Activated naive CD4-positive, alpha-beta T cell treated with anti-CD3 and anti-CD28 coated beads, Interleukin-2, amount 50 U/mL, for 72 hours (primary cell): Measurements from ENCODE around the gene TUBGCP4. TPM values are rescaled to one million over a fixed set of nuclear protein-coding genes. Genes with fewer than 3 reads are reported as not detected.
"Not testable (repeated sequence)": the region's sequence is repeated elsewhere in the genome, so short reads cannot be mapped to it uniquely, and the experiment has no call there.

Experiments used
- ATAC-seq, 2 donors: fragments of 150-1000 bp; cut with Tn5 transposase; 2 replicates each; pipeline ENCODE4 v1.10.0; 2021; ENCODE audit warnings: mild to moderate bottlenecking in 2 of 2, moderate library complexity in 2 of 2
- DNase-seq, 2 donors: peaks; one replicate each; pipeline ENCODE4 v3.0.0; 2021 to 2022; ENCODE audit warnings: low spot score in 2 of 2
- H3K27ac Mint-ChIP-seq, 2 donors: one replicate each; pipeline ENCODE4 v1.8.0; 2022; ENCODE audit warnings: mild to moderate bottlenecking in 2 of 2, mixed read lengths in 2 of 2
- H3K36me3 Mint-ChIP-seq, 2 donors: one replicate each; pipeline ENCODE4 v1.8.0; 2022; ENCODE audit warnings: mixed read lengths in 2 of 2
- H3K9me3 Mint-ChIP-seq, 2 donors: one replicate each; pipeline ENCODE4 v1.8.0; 2022; ENCODE audit warnings: mixed read lengths in 2 of 2
- total RNA-seq, 2 donors: library from RNA; stranded (reverse); gene quantifications; one replicate each; pipeline ENCODE4 v1.2.3, GENCODE V29; 2022

TUBGCP4 gene
- total RNA-seq, 2 donors from 2014 or later: 40.1 to 45.0 TPM

GRCh38 chr15:43383070-43383469 lies 12.2 kb downstream of the TUBGCP4 start:
- DNase-seq (no peak), ATAC-seq (no peak)
- peaks cover 15 to 16% of the 10 kb centered on the region in 2 donors for H3K36me3 Mint-ChIP-seq
- H3K9me3 Mint-ChIP-seq: no peaks in the 10 kb centered on the region
- H3K27ac Mint-ChIP-seq: no peak overlapping the region

GRCh38 chr15:43390723-43391122 lies 19.8 kb downstream of the TUBGCP4 start:
- H3K27ac Mint-ChIP-seq: peak overlapping the region in 1 of 2 donors; percentile 51
- H3K9me3 Mint-ChIP-seq: no peaks in the 10 kb centered on the region
- H3K36me3 Mint-ChIP-seq: peaks cover 16 to 32% of the 10 kb centered on the region in 2 donors
- DNase-seq: no peak
- no peak for ATAC-seq

GRCh38 chr15:43393592-43393991 lies 22.7 kb downstream of the TUBGCP4 start:
- not testable (repeated sequence) for ATAC-seq, H3K9me3 Mint-ChIP-seq, H3K27ac Mint-ChIP-seq, DNase-seq
- peaks cover 16 to 31% of the 10 kb centered on the region in 2 donors for H3K36me3 Mint-ChIP-seq

DNA sequence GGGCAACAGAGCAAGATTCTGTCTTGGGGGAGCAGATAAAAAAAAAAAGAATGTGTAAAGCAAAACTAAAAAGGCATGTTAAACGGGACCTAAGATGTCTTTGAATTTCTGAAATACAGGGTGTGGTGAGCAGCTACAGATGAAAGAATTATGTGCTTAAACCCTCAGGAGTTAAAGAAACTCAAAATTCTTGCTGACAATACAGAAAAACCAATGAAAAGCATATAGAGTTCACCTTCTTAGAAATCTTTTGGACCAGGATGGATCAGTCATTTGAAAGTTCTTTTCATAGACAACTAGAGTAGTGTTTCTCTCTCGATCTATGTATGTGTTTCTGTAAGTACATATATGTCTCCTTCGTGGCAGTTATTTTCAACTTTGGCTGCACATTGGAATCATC lies 31.4 kb downstream of the TUBGCP4 start:
- no peak overlapping the region for H3K27ac Mint-ChIP-seq
- DNase-seq: no peak
- no peaks in the 10 kb centered on the region for H3K9me3 Mint-ChIP-seq
- peaks cover 4 to 5% of the 10 kb centered on the region in 2 donors for H3K36me3 Mint-ChIP-seq
- ATAC-seq: no peak

GRCh38 chr15:43403616-43404015 lies 32.7 kb downstream of the TUBGCP4 start:
- Mint-ChIP-seq H3K9me3 (no peaks in the 10 kb centered on the region), H3K27ac (no peak overlapping the region), H3K36me3 (peaks cover 4 to 9% of the 10 kb centered on the region in 2 donors)
- DNase-seq (no peak), ATAC-seq (no peak)

GRCh38 chr15:43404130-43404529 lies 33.2 kb downstream of the TUBGCP4 start:
- H3K9me3 Mint-ChIP-seq: no peaks in the 10 kb centered on the region
- DNase-seq (no peak), ATAC-seq (no peak)
- peak overlapping the region in 1 of 2 donors; percentile 94 for H3K27ac Mint-ChIP-seq
- peaks cover 4 to 10% of the 10 kb centered on the region in 2 donors for H3K36me3 Mint-ChIP-seq

DNA sequence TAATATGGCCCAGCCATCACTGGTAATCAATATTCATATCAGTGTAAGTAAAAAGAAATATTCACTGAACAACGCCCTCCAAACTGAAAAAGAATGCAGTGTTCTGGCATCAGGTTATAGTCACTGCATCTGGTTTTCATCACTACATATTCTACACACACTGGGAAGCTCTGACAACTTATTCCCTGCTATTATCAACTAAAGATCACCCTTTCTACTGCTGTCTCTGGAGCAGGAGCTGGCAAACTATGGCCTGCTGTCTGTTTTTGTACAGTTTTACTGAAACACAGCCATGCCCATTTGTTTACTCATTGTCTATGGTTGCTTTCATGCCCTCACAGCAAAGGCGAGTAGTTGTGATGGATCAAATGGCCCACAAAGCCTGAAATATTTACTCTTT lies 35.3 kb downstream of the TUBGCP4 start:
- peaks cover 0 to 8% of the 10 kb centered on the region in 2 donors for H3K36me3 Mint-ChIP-seq
- H3K27ac Mint-ChIP-seq: no peak overlapping the region
- DNase-seq: no peak
- H3K9me3 Mint-ChIP-seq: no peaks in the 10 kb centered on the region
- no peak for ATAC-seq

GRCh38 chr15:43406808-43407207 lies 35.9 kb downstream of the TUBGCP4 start:
- no peaks in the 10 kb centered on the region for H3K9me3 Mint-ChIP-seq
- peaks cover 0 to 6% of the 10 kb centered on the region in 2 donors for H3K36me3 Mint-ChIP-seq
- ATAC-seq: no peak
- no peak for DNase-seq
- H3K27ac Mint-ChIP-seq: no peak overlapping the region

- Mint-ChIP-seq H3K36me3 (peaks cover 0 to 6% of the 10 kb centered on the region in 2 donors), H3K9me3 (no peaks in the 10 kb centered on the region), H3K27ac (peak overlapping the region in 1 of 2 donors; percentile 16)
- no peak for DNase-seq
- ATAC-seq: no peak
Measured at GRCh38 chr15:43408789-43409188, 37.9 kb downstream of the TUBGCP4 start.

DNA sequence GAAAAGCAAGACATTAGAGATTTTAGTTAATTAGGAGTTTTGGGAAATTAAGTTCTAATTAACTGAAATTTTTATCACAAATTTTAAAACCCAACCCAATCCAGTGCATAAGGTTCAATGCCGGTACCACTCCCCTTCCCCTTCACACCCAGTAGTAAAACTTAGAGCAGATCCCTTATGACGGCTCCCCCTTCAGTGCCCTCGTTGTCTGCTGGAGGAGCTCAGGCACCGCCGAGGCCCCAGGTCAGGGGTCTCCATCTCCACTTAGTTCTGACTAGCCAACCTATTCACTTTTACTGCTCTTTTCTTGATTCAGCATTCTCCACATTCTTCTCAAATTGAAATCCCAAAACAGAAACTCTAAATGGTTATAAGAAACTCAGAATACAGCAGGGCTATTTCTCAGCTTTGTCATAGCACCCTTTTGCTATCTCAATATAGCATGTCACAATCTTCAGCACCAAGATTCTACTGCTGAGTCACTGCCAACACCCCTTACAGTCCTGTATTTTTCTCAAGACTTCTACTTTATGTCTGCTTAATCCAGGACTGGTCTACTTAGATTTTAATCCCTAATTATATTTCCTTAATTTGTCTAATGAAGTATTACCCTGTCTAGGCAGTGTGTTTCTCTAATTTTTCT lies 39.8 kb downstream of the TUBGCP4 start:
- Mint-ChIP-seq H3K27ac (peak overlapping the region in 1 of 2 donors; percentile 32), H3K36me3 (peaks cover 0 to 11% of the 10 kb centered on the region in 2 donors), H3K9me3 (no peaks in the 10 kb centered on the region)
- no peak for DNase-seq
- ATAC-seq: no peak

GRCh38 chr15:43412096-43412495 lies 41.2 kb downstream of the TUBGCP4 start:
- Mint-ChIP-seq H3K36me3 (peaks cover 0 to 11% of the 10 kb centered on the region in 2 donors), H3K27ac (peak overlapping the region in 1 of 2 donors; percentile 86), H3K9me3 (no peaks in the 10 kb centered on the region)
- ATAC-seq (no peak), DNase-seq (no peak)

DNA sequence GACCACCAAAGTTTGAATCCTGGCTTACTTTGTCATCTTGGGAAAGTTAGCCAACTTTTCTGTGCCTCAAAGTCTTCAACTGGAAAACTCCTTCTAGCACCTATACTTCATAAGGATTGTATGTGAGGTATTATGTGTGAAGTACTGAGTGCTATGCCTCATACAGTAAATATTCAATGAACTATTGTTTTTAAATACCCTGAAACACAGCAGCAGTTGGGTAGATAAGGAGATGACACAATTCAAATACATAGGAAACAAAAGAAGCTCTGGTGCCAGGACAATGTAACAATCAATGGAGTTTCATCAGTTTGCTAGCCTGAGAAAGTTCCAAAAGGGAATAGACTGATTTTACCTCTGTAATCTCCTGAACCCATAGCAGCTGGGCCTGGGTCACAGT lies 43.3 kb downstream of the TUBGCP4 start:
- ATAC-seq (no peak), DNase-seq (no peak)
- Mint-ChIP-seq H3K27ac (peak overlapping the region; percentile 5 to 63), H3K36me3 (peaks cover 0 to 10% of the 10 kb centered on the region in 2 donors), H3K9me3 (no peaks in the 10 kb centered on the region)

DNA sequence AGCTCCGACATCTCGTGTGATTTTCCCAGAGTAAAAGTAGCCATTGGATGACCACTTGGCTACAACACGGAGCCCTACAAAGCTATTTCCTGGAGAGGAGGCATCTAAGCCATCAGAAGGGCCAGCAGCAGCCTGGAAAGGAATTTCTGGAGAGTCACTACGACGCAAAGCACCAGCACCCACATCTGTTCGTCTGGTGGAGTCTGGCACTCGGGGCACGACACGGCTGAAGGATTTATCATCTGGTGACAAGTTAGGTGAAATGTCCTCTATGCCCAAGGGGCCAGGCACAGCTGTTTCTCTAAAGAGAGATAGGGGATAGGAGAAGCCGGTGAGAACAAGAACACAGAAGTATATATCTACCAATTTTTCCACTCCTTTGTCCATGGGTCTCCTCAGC lies 49.5 kb downstream of the TUBGCP4 start:
- peaks cover 0 to 4% of the 10 kb centered on the region in 2 donors for H3K36me3 Mint-ChIP-seq
- ATAC-seq (no peak), DNase-seq (no peak)
- H3K9me3 Mint-ChIP-seq: no peaks in the 10 kb centered on the region
- H3K27ac Mint-ChIP-seq: no peak overlapping the region

DNA sequence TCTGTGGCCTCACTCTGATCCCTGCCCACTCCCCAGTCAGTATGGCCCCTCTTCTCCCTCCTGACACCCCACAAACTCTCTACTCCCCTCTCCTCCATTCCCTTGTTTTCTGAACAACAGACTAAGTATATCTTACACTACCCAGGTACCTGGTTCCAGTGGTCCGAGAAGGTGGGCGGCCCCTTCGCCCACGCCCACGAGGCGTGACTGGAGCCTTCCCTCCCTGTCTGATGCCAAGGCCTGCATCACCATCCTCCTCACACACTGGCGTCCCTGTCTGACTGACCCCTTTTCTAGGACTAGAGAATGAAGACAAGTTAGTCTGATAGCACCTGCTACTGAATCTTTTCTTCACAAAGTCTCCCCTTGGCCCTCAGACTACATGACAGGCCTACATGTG lies 50.0 kb downstream of the TUBGCP4 start:
- ATAC-seq: no peak
- no peak overlapping the region for H3K27ac Mint-ChIP-seq
- no peaks in the 10 kb centered on the region for H3K9me3 Mint-ChIP-seq

DNA sequence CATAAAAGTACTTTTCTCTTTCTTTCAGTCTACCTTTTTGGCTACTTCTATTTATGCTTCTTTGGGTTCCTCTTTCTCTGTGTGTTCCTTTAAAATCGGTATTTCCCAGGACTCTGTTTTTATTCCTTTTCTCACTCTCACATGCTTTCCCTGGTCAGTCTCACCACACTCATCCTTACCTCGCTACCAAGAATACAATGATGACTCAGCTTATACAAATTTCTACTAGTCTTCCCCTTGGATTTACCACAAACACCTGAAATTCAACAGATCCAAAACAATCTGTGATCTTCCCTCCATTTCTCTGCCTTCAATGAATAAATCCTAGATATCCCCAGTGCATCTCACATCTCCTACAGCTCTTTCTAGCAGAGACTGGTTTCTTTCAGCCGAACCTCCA lies 52.9 kb downstream of the TUBGCP4 start:
- peak overlapping the region in 1 of 2 donors; percentile 14 for H3K27ac Mint-ChIP-seq
- ATAC-seq: no peak
- H3K36me3 Mint-ChIP-seq: no peaks in the 10 kb centered on the region
- H3K9me3 Mint-ChIP-seq: no peaks in the 10 kb centered on the region
- DNase-seq: no peak

More for the DNA sequence above, 50.0 kb downstream of the TUBGCP4 start:
- peaks cover 0 to 4% of the 10 kb centered on the region in 2 donors for H3K36me3 Mint-ChIP-seq
- no peak for DNase-seq

- Mint-ChIP-seq H3K36me3 (peaks cover 0 to 11% of the 10 kb centered on the region in 2 donors), H3K9me3 (no peaks in the 10 kb centered on the region), H3K27ac (no peak overlapping the region)
- no peak for DNase-seq
- ATAC-seq: no peak
Measured at GRCh38 chr15:43429687-43430086, 58.8 kb downstream of the TUBGCP4 start.

DNA sequence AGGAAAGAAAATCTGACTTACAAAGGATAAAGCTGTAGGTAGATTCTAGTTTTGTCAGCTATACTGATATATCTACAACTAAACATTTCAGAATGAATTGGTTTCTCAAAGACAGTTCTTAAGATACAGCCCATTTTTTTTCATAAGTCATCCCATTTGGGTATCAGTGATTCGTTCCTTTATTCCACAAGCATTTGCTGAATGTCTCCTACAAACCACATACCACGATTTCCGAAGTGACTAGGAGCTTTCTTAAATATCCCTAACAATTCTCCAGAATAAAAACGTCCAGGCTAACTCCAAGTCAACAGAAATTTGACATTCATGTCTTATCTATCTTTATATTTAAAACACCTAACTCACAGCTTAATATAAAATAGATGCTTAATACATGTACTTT lies 62.3 kb downstream of the TUBGCP4 start:
- H3K36me3 Mint-ChIP-seq: peaks cover 5 to 15% of the 10 kb centered on the region in 2 donors
- H3K9me3 Mint-ChIP-seq: no peaks in the 10 kb centered on the region
- ATAC-seq (no peak), DNase-seq (no peak)
- no peak overlapping the region for H3K27ac Mint-ChIP-seq

- peaks cover 5 to 15% of the 10 kb centered on the region in 2 donors for H3K36me3 Mint-ChIP-seq
- no peaks in the 10 kb centered on the region for H3K9me3 Mint-ChIP-seq
- H3K27ac Mint-ChIP-seq: no peak overlapping the region
- no peak for DNase-seq
- ATAC-seq: no peak
Measured at GRCh38 chr15:43433661-43434303, 62.9 kb downstream of the TUBGCP4 start.
